Measurements from ENCODE around the gene NACC2. TPM values are rescaled to one million over a fixed set of nuclear protein-coding genes. Genes with fewer than 3 reads are reported as not detected.

NACC2 gene
- total and polyA plus RNA-seq, 10 of the 15 experiments (the other 5 are each of a cell fraction or from before 2014, with no cell fraction given) = 0.66 to 14.7 (median 3.5) TPM

DNA sequence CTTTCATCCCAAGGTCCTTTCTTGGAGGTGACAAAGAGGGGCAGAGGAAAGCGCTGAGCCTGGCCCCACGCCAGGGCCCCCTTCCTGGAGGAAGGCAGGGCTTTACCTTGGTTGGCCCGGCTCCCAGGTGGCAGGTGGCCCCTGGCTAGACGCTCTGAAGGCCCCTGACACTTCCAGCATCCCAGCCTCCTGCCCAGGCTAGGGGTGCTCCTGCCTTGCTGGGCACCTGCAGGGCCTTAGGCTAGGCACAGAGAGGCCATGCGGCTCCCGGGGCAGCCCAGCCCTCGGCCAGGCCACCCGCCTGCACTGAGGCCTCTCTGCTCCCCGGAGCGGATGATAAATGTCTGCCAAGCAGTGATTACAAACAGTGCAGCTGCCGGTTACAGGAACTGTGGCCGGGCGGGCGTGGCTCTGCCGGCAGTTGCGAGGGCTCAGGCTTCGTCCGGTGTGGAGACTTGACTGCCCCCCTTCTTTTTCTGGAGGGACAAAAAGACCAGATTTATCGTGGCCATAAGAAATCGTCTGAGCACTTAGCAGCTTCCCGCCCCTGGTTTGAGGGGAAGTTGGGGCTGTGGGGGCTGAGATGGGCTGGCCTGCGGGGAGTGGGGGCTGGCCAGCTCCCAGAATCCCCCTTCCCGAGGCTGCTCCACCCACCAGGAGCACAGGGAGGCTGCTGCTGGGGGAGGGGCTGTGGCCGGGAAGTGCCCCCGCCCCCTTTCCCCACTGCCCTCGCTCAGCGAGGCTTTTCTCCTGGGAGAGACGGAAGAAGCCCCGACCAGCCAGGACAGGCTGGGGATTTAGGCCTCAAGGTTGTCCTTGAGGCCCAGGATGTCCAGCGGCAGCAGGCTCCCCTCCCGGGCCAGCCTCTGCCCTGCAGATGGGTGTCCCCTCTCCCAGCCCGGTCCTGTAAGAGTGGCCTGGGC is 102.3 kb downstream of the NACC2 start:
- Histone ChIP-seq H4K20me1 (ENCODE audit: control insufficient read depth, insufficient read depth) (no peaks in the 10 kb centered on the region), H3K4me3 (no peak overlapping the region; the same call in 1 of the 2 replicates), H3K4me1 (ENCODE audit: control insufficient read depth, insufficient read depth, low read length) (peaks cover 6% of the 10 kb centered on the region), H3K9ac (ENCODE audit: control insufficient read depth, insufficient read depth, low read length) (peak overlapping the region; percentile 34), H3K79me2 (ENCODE audit: control insufficient read depth, insufficient read depth, low read length) (no peaks in the 10 kb centered on the region), H3K27me3 (replicated peaks in 1 of 2; ENCODE audit: control insufficient read depth in 2 of 2, insufficient read depth in 2 of 2, low read length in 1 of 2) (no peaks in the 10 kb centered on the region; a peak in 1 of 4 replicates), H3K9me3 (replicated peaks; ENCODE audit: control insufficient read depth, insufficient read depth, low read length) (no peaks in the 10 kb centered on the region), H3K4me2 (ENCODE audit: control insufficient read depth, insufficient read depth) (peak overlapping the region; percentile 15), H3K27ac (ENCODE audit: control insufficient read depth, insufficient read depth) (no peak overlapping the region), H3K36me3 (ENCODE audit: control insufficient read depth in 2 of 2, insufficient read depth in 2 of 2, low read length in 1 of 2) (no peaks in the 10 kb centered on the region), H2AFZ (ENCODE audit: control insufficient read depth, low read depth, low read length) (peak overlapping the region; percentile 71)
- in situ Hi-C loops (cut with MboI) = no loop called here
- ChIA-PET RAD21 (ENCODE audit: unreplicated experiment) (no interaction called here), CTCF (interaction anchor here (1.0 kb wide), 1 partner anchor 26 kb away, joined by 3 read pairs; no protein-coding TSS in a partner anchor), POLR2A (no interaction called here), SMC1A (ENCODE audit: uncharacterized antibody, unreplicated experiment) (no interaction called here)
- no TSS peak for BruUV-seq (replicated peaks)
- intact Hi-C loops (cut with micrococcal nuclease; ENCODE audit: unreplicated experiment) = no loop called here
- FAIRE-seq = no peak
- TF ChIP-seq POLR2A (IDR thresholded peaks at IDR 0.05; ENCODE audit: low read depth, low read length) (peak; percentile 37; the same call in 1 of the 2 replicates), IKZF1 (conservative IDR thresholded peaks at IDR 0.05) (peak; percentile 36; the same call in 1 of the 2 replicates), SUZ12 (IDR thresholded peaks at IDR 0.05; ENCODE audit: unreplicated experiment) (no peak), ZBED1 (IDR thresholded peaks at IDR 0.05; ENCODE audit: borderline replicate concordance) (no peak), HCFC1 (IDR thresholded peaks at IDR 0.05; ENCODE audit: low read length) (no peak)
- TF ChIP-seq, protein P1, sequence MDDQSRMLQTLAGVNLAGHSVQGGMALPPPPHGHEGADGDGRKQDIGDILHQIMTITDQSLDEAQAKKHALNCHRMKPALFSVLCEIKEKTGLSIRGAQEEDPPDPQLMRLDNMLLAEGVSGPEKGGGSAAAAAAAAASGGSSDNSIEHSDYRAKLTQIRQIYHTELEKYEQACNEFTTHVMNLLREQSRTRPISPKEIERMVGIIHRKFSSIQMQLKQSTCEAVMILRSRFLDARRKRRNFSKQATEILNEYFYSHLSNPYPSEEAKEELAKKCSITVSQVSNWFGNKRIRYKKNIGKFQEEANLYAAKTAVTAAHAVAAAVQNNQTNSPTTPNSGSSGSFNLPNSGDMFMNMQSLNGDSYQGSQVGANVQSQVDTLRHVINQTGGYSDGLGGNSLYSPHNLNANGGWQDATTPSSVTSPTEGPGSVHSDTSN (IDR thresholded peaks at IDR 0.05; ENCODE audit: insufficient replicate concordance, low read depth, low read length) = peak; percentile 33
- WGBS (ENCODE audit: insufficient coverage, insufficient replicate concordance, low lambda C conversion rate, missing lambda C conversion rate) = 23% methylated on average over 31 of the region's 32 CpGs
- no peak for DNase-seq (ENCODE audit: low read depth, low spot score)
- ATAC-seq = peak; percentile 91

Measured in GM12878 (cell line).